Caco-2 (cell line): ENCODE results near the gene AARS2. TPM values are rescaled to one million over a fixed set of nuclear protein-coding genes. Genes with fewer than 3 reads are reported as not detected.
A peak's percentile ranks its signal among the peaks of the same experiment; 100 is the strongest.

Experiments used
- BruUV-seq: library from RNA; stranded (reverse); fragments of 400-500 nt; replicated peaks from 2 replicates; lab custom pipeline; 2021; lab: Mats Ljungman, UMichigan
- CTCF ChIA-PET: fragments of 300-600 bp; sonication (Branson Sonifier 250); formaldehyde crosslinking; loops from one replicate; lab custom pipeline; 2022; ENCODE audit warnings: antibody characterized with exemption; lab: Charles Lee
- POLR2A ChIA-PET: fragments of 300-600 bp; sonication (Branson Sonifier 250); formaldehyde crosslinking; loops from one replicate; lab custom pipeline; 2022; ENCODE audit warnings: antibody characterized with exemption; lab: Charles Lee
- DNase-seq, 2 experiments: peaks; one replicate each; pipeline versions ENCODE4 v3.0.0 to v3.0.0-alpha.2; 2020 to 2022
- H3K27me3 ChIP-seq: replicated peaks from 2 replicates; pipeline ENCODE4 v1.6.0; 2011; ENCODE audit warnings: low read length; ENCODE audit not compliant: control insufficient read depth, insufficient read depth
- H3K36me3 ChIP-seq: 2 replicates; pipeline ENCODE4 v1.5.1; 2011; ENCODE audit warnings: low read length; ENCODE audit not compliant: control insufficient read depth, insufficient read depth
- H3K4me1 ChIP-seq: fragments of 250-450 bp; sonication (Bioruptor Pico); 2 replicates; pipeline ENCODE4 v1.5.1; 2020; ENCODE audit warnings: mild to moderate bottlenecking
- H3K4me3 ChIP-seq: 2 replicates; pipeline ENCODE4 v1.5.1; 2011; ENCODE audit warnings: low read depth, mild to moderate bottlenecking, control low read depth, low read length
- H3K9me3 ChIP-seq: fragments of 250-450 bp; sonication (Bioruptor Pico); 2 replicates; pipeline ENCODE4 v1.5.1; 2020; ENCODE audit warnings: mild to moderate bottlenecking, moderate library complexity
- H3K27ac Mint-ChIP-seq: one replicate; pipeline ENCODE4 v1.8.0; 2022; ENCODE audit warnings: mixed read lengths; ENCODE audit not compliant: unreplicated experiment
- H3K27me3 Mint-ChIP-seq: one replicate; pipeline ENCODE4 v1.8.0; 2022; ENCODE audit warnings: mixed read lengths; ENCODE audit not compliant: insufficient read depth, unreplicated experiment
- H3K36me3 Mint-ChIP-seq: one replicate; pipeline ENCODE4 v1.8.0; 2022; ENCODE audit warnings: mild to moderate bottlenecking, mixed read lengths; ENCODE audit not compliant: insufficient read depth, unreplicated experiment
- H3K4me1 Mint-ChIP-seq: one replicate; pipeline ENCODE4 v1.8.0; 2022; ENCODE audit warnings: low read depth, mixed read lengths; ENCODE audit not compliant: unreplicated experiment
- H3K4me3 Mint-ChIP-seq: one replicate; pipeline ENCODE4 v1.8.0; 2022; ENCODE audit warnings: mild to moderate bottlenecking, moderate library complexity, mixed read lengths; ENCODE audit not compliant: unreplicated experiment
- H3K9me3 Mint-ChIP-seq: one replicate; pipeline ENCODE4 v1.8.0; 2022; ENCODE audit warnings: mixed read lengths; ENCODE audit not compliant: unreplicated experiment
- intact Hi-C: fragments of 100-400 bp; cut with micrococcal nuclease; formaldehyde crosslinking; loops from one replicate; pipeline ENCODE4 v1.10.0; 2022; ENCODE audit not compliant: unreplicated experiment
- total RNA-seq: library from RNA; stranded (reverse); gene quantifications from 2 replicates; pipeline ENCODE4 v1.2.3, GENCODE V29; 2022
- TF ChIP-seq, protein P1 (sequence below), 2 experiments: fragments of 200-600 bp in 1 of 2; IDR thresholded peaks; 1 replicate in 1 of 2; 2 replicates in 1 of 2; pipeline versions ENCODE4 v1.5.1 to v1.8.0; 2011 to 2022; ENCODE audit warnings: antibody characterized with exemption in 1 of 2, control low read depth in 1 of 2, inconsistent platforms in 1 of 2, low read depth in 1 of 2, low read length in 1 of 2, mild to moderate bottlenecking in 1 of 2, moderate library complexity in 1 of 2; ENCODE audit not compliant: insufficient read depth in 1 of 2, severe bottlenecking in 1 of 2, unreplicated experiment in 1 of 2

The AARS2 gene
- total RNA-seq, 1 experiment from 2014 or later, result 20.5 TPM

DNA sequence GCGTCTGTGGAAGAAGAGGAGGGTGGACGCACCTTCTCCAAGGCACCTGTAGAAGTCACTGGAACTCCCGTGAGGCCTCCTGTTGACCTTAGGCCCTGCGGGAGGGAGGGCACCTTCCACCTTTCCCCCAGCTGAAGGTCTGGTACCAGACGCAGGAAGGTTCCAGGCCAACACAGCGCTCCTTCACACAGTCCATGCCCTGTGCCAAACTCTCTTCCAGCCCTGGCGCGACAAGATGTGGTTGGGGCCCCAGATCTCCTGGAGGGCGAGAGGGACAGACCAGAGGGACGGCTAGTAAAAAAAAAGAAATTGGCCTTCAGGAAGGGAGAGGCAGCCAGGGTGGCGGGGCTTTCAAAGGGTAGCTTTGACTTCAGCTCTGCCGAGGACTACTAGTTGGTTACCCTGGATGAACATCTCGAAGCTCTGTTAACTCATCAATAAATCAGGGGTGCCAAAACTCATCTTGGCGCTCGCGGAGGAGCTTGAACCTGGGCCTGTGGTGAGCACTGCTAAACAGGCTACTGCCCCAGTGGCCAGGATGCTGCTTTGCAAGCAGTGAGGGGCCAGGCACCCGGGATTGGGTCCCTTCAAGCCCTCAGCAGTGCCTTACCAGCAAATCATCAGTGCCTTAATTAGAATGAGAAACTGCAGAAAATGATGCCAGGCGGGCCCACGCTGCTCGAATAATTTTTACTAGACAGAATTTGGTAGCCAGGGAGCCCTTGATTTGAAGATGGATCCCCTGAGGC, 14.9 kb downstream of the AARS2 start:
- DNase-seq, result no peak
- intact Hi-C loops, result no loop called here
- POLR2A ChIA-PET, result interaction anchor here (0.5 kb wide), 1 partner anchor 130 kb away, joined by 3 read pairs; no protein-coding TSS in a partner anchor
- H3K9me3 Mint-ChIP-seq, result no peaks in the 10 kb centered on the region
- no TSS peak for BruUV-seq
- CTCF ChIA-PET, result interaction anchor here (0.6 to 2.8 kb wide), 5 partner anchors 14 to 112 kb away, joined by 3 to 13 read pairs (median 8); partner anchors contain the start of gene AARS2
- peaks cover 11% of the 10 kb centered on the region for H3K27me3 Mint-ChIP-seq
- Histone ChIP-seq H3K9me3 (no peaks in the 10 kb centered on the region), H3K36me3 (no peaks in the 10 kb centered on the region), H3K4me3 (peak overlapping the region; percentile 49; the same call in 1 of the 2 replicates), H3K4me1 (peaks cover 9% of the 10 kb centered on the region; the same call in 1 of the 2 replicates), H3K27me3 (peaks cover 4% of the 10 kb centered on the region; the same call in 1 of the 2 replicates)
- H3K4me1 Mint-ChIP-seq, result peaks cover 7% of the 10 kb centered on the region
- TF ChIP-seq, protein P1, sequence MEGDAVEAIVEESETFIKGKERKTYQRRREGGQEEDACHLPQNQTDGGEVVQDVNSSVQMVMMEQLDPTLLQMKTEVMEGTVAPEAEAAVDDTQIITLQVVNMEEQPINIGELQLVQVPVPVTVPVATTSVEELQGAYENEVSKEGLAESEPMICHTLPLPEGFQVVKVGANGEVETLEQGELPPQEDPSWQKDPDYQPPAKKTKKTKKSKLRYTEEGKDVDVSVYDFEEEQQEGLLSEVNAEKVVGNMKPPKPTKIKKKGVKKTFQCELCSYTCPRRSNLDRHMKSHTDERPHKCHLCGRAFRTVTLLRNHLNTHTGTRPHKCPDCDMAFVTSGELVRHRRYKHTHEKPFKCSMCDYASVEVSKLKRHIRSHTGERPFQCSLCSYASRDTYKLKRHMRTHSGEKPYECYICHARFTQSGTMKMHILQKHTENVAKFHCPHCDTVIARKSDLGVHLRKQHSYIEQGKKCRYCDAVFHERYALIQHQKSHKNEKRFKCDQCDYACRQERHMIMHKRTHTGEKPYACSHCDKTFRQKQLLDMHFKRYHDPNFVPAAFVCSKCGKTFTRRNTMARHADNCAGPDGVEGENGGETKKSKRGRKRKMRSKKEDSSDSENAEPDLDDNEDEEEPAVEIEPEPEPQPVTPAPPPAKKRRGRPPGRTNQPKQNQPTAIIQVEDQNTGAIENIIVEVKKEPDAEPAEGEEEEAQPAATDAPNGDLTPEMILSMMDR (IDR thresholded peaks at IDR 0.05; ENCODE audit: insufficient read depth in 1 of 2, low read depth in 1 of 2, low read length in 1 of 2, severe bottlenecking in 1 of 2, unreplicated experiment in 1 of 2), result no peak
- H3K36me3 Mint-ChIP-seq, result peaks cover 25% of the 10 kb centered on the region
- H3K4me3 Mint-ChIP-seq, result peak overlapping the region; percentile 66
- H3K27ac Mint-ChIP-seq, result no peak overlapping the region

DNA sequence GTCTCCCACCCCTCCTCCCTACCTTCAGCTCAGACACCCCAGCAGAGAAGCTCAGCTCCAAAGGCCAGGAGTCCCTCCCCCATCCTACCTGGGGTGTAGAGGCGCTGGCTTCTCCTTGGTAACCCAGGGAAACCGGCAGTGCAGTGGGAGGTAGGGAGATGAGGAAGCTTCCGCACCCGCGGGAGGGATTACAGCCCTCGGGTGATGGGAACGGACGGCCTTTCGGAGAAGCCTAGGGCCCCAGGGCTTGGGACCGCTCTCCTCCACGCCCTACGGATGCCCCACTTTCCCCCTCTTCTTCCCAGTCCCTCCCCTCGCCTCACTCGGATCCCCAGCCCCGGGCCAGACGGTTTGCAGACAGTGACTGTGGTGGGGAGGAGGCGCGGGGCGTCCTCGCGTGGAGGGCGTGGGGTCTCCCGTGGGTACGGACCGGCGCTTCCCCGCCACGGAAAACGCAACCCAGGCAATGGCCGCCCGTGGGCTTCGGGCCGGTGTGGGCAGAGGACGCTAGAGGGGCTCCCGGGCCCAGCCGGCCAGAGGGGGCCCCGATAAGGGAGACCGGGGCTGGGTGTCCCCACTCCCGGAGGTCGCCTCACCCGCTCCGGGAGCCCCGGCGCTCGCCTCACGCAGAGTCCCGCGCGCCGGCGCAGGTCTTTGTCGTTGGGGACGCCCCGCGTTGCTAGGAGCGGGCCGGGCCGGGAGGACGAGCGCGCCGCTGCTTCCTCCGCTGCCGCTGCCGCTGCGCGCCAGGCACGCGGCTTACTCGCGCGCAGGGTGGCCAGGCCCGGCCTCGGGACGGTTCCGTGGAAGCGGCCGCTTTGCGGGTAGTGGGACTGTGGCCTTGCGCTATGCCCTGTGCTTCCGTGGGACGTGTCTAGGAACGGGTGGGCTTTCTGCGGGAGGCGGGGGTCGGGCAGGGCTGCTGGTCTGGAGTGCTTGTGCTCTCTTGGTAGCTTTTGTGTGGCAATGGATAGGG, 15.8 kb downstream of the AARS2 start:
- intact Hi-C loops, result no loop called here
- no TSS peak for BruUV-seq
- Mint-ChIP-seq H3K36me3 (peaks cover 22% of the 10 kb centered on the region), H3K27me3 (peaks cover 12% of the 10 kb centered on the region), H3K4me1 (peaks cover 7% of the 10 kb centered on the region), H3K4me3 (peak overlapping the region; percentile 66), H3K27ac (no peak overlapping the region), H3K9me3 (no peaks in the 10 kb centered on the region)
- peak in 1 of 2 experiments; percentile 54 for DNase-seq
- Histone ChIP-seq H3K4me1 (peaks cover 9% of the 10 kb centered on the region; the same call in 1 of the 2 replicates), H3K9me3 (no peaks in the 10 kb centered on the region), H3K36me3 (no peaks in the 10 kb centered on the region), H3K27me3 (peaks cover 4% of the 10 kb centered on the region; the same call in 1 of the 2 replicates), H3K4me3 (peak overlapping the region; percentile 49)
- TF ChIP-seq, protein P1 (IDR thresholded peaks at IDR 0.05; ENCODE audit: insufficient read depth in 1 of 2, low read depth in 1 of 2, low read length in 1 of 2, severe bottlenecking in 1 of 2, unreplicated experiment in 1 of 2), result no peak
- POLR2A ChIA-PET, result interaction anchor here (0.5 to 0.6 kb wide), 3 partner anchors 13 to 131 kb away, joined by 3 to 4 read pairs (median 3); no protein-coding TSS in a partner anchor
- CTCF ChIA-PET, result interaction anchor here (0.6 to 2.8 kb wide), 5 partner anchors 8 to 47 kb away, joined by 3 to 13 read pairs (median 8); partner anchors contain the start of gene AARS2
